Right lobe of liver (tissue), 6 donors: ENCODE results near the gene ATF1. TPM values are rescaled to one million over a fixed set of nuclear protein-coding genes. Genes with fewer than 3 reads are reported as not detected.
A peak's percentile ranks its signal among the peaks of the same experiment; 100 is the strongest.
"Not testable (repeated sequence)": the region's sequence is repeated elsewhere in the genome, so short reads cannot be mapped to it uniquely, and the experiment has no call there.

ENCODE experiments used
- ATAC-seq, 4 donors: fragments of 200-7000 bp; cut with Tn5 transposase; one replicate each; pipeline ENCODE4 v1.9.1; 2020; ENCODE audit warnings: mild to moderate bottlenecking in 4 of 4, moderate library complexity in 4 of 4
- DNase-seq, 3 donors: peaks; one replicate each; pipeline ENCODE4 v3.0.0-alpha.2; 2020
- H3K27ac ChIP-seq, 3 donors: fragments of 200-600 bp; one replicate each; pipeline ENCODE4 v1.8.0; 2022
- H3K27me3 ChIP-seq, 2 donors: fragments of 200-600 bp; one replicate each; pipeline ENCODE4 v1.8.0; 2022
- H3K36me3 ChIP-seq, 4 donors: fragments of 200-600 bp; sonication (generic) in 1 of 4; one replicate each; pipeline versions ENCODE4 v1.5.1 to v1.8.0; 2017 to 2022; ENCODE audit warnings: control low read depth in 1 of 4
- H3K4me1 ChIP-seq, 4 donors: fragments of 200-600 bp; sonication (generic) in 1 of 4; one replicate each; pipeline versions ENCODE4 v1.5.1 to v1.8.0; 2017 to 2022; ENCODE audit warnings: control low read depth in 1 of 4
- H3K4me3 ChIP-seq, 3 donors: fragments of 200-600 bp; one replicate each; pipeline ENCODE4 v1.8.0; 2022
- H3K9me3 ChIP-seq, 4 donors: fragments of 200-600 bp; sonication (generic) in 1 of 4; one replicate each; pipeline versions ENCODE4 v1.5.1 to v1.8.0; 2017 to 2022; ENCODE audit warnings: control low read depth in 1 of 4
- CTCF ChIP-seq, 4 donors: fragments of 200-600 bp in 3 of 4; fragments of 450-650 bp in 1 of 4; IDR thresholded peaks; one replicate each; pipeline versions ENCODE4 v1.5.1 to v1.8.0; 2016 to 2022; ENCODE audit warnings: antibody characterized with exemption in 4 of 4, mild to moderate bottlenecking in 2 of 4
- POLR2A ChIP-seq: fragments of 450-650 bp; IDR thresholded peaks from one replicate; pipeline ENCODE4 v1.6.1; 2017; ENCODE audit warnings: antibody characterized with exemption, mild to moderate bottlenecking
- WGBS: methylation state at CpG from one replicate; pipeline ENCODE4 v1.1.6; 2018; ENCODE audit warnings: low coverage, low lambda C conversion rate; ENCODE audit not compliant: insufficient coverage; ENCODE audit errors: missing lambda C conversion rate; 5-methylcytosine and 5-hydroxymethylcytosine counted together
- intact Hi-C, 2 donors: fragments of 100-400 bp; cut with DNase I; formaldehyde crosslinking; loops; one replicate each; pipeline versions ENCODE4 v1.11.2 to v1.14.1; 2022
- total RNA-seq, 6 experiments: library from RNA; depleted of rRNA in 2 of 6; stranded (reverse); fragments of >200 nt in 2 of 6; fragmentation: NEBNext Ultra II Directional in 3 of 6; extraction: Animal tissue kit (Norgen Biotek cat#: 25700) in 3 of 6; gene quantifications; one replicate each; pipeline versions ENCODE4 v1.1.0 to v1.2.4, GENCODE V29; 2016 to 2023
- donor health status: DM: no; HTN: yes; CAD: no.
- donor health status: DM: no; HTN: no; CAD: no.
- donor health status: DM: no; HTN: no; CAD: no.
- donor health status: DM: no; HTN: yes; CAD: no.
- donor health status: DM: no; HTN: yes; CAD: no.

The ATF1 gene
- total RNA-seq, 6 experiments from 2014 or later: 7.3 to 19.9 (median 13.4) TPM

- Histone ChIP-seq H3K4me3 (no peak overlapping the region), H3K27me3 (no peaks in the 10 kb centered on the region), H3K4me1 (peaks cover 0 to 24% (median 7%) of the 10 kb centered on the region in 4 donors), H3K9me3 (no peaks in the 10 kb centered on the region), H3K27ac (no peak overlapping the region), H3K36me3 (no peaks in the 10 kb centered on the region)
- no peak for DNase-seq
- 67% methylated on average over 3 of the region's 3 CpGs for WGBS
- no peak for TF ChIP-seq CTCF (IDR thresholded peaks at IDR 0.05)
- intact Hi-C loops: no loop called here
- no peak for ATAC-seq
These were observed 4.5 kb downstream of the ATF1 start for GRCh38 chr12:50768391-50768790.

GRCh38 chr12:50768813-50769212 lies 4.9 kb downstream of the ATF1 start:
- 28% methylated on average over 2 of the region's 2 CpGs for WGBS
- H3K4me1 ChIP-seq: peaks cover 0 to 24% (median 7%) of the 10 kb centered on the region in 4 donors
- not testable (repeated sequence) for H3K36me3 ChIP-seq

GRCh38 chr12:50771409-50771808 lies 7.5 kb downstream of the ATF1 start:
- Histone ChIP-seq H3K27ac (no peak overlapping the region), H3K4me1 (peaks cover 0 to 16% (median 3%) of the 10 kb centered on the region in 4 donors), H3K4me3 (no peak overlapping the region), H3K36me3 (no peaks in the 10 kb centered on the region), H3K27me3 (no peaks in the 10 kb centered on the region), H3K9me3 (no peaks in the 10 kb centered on the region)
- TF ChIP-seq POLR2A (no peak), CTCF (IDR thresholded peaks at IDR 0.05) (no peak)
- ATAC-seq (no peak), DNase-seq (no peak)
- intact Hi-C loops: no loop called here
- 95% methylated on average over 5 of the region's 5 CpGs for WGBS

More at GRCh38 chr12:50768813-50769212, 4.9 kb downstream of the ATF1 start:
- H3K4me3 ChIP-seq, intact Hi-C loops, H3K27me3 ChIP-seq, H3K27ac ChIP-seq, ATAC-seq, H3K9me3 ChIP-seq: not testable (repeated sequence)
- peak in 2 of 3 donors; percentile 40 to 60 for DNase-seq

GRCh38 chr12:50772470-50772869 lies 8.6 kb downstream of the ATF1 start:
- ATAC-seq (no peak), DNase-seq (no peak)
- intact Hi-C loops: no loop called here
- Histone ChIP-seq H3K9me3 (no peaks in the 10 kb centered on the region), H3K27ac (no peak overlapping the region), H3K4me3 (no peak overlapping the region), H3K27me3 (no peaks in the 10 kb centered on the region), H3K4me1 (peaks cover 0 to 16% (median 3%) of the 10 kb centered on the region in 4 donors), H3K36me3 (no peaks in the 10 kb centered on the region)
- TF ChIP-seq POLR2A (no peak), CTCF (IDR thresholded peaks at IDR 0.05) (no peak)
- WGBS: 94% methylated on average over 4 of the region's 5 CpGs

GRCh38 chr12:50772877-50773276 lies 9.0 kb downstream of the ATF1 start:
- WGBS: 100% methylated on average over 2 of the region's 2 CpGs
- TF ChIP-seq POLR2A: no peak
- no peak for TF ChIP-seq CTCF (IDR thresholded peaks at IDR 0.05)
- H3K27me3 ChIP-seq: no peaks in the 10 kb centered on the region
- intact Hi-C loops: no loop called here
- no peak overlapping the region for H3K27ac ChIP-seq
- H3K36me3 ChIP-seq: no peaks in the 10 kb centered on the region
- peaks cover 0 to 16% (median 3%) of the 10 kb centered on the region in 4 donors for H3K4me1 ChIP-seq
- H3K4me3 ChIP-seq: no peak overlapping the region
- ATAC-seq: no peak
- H3K9me3 ChIP-seq: no peaks in the 10 kb centered on the region
- no peak for DNase-seq
